Activated CD4-positive, alpha-beta T cell treated with anti-CD3 and anti-CD28 coated beads for 36 hours (primary cell): Measurements from ENCODE around the gene LMX1B. TPM values are rescaled to one million over a fixed set of nuclear protein-coding genes. Genes with fewer than 3 reads are reported as not detected.

ENCODE experiments used
- total RNA-seq, 2 experiments: library from RNA; stranded (reverse); gene quantifications; one replicate each; pipeline ENCODE4 v1.2.3, GENCODE V29; 2021

The LMX1B gene
- total RNA-seq, 2 experiments from 2014 or later: not detected

Other genes starting within 250 kb of the LMX1B start
- 10 to 100 TPM; 19.3 to 23.0 TPM for gene ZBTB43, start 191.1 kb downstream of the LMX1B start, total RNA-seq
- gene ZBTB34, start 246.7 kb downstream of the LMX1B start, total RNA-seq: 1 to 10 TPM; 4.2 to 5.0 TPM